ENCODE data around the gene JPH4.

- TF ChIP-seq CTCF (IDR thresholded peaks at IDR 0.05) (no peak), EZH2 (IDR thresholded peaks at IDR 0.05; ENCODE audit: borderline replicate concordance, insufficient read depth, low read depth, low read length, poor library complexity, severe bottlenecking) (no peak)
Observed at GRCh38 chr14:23556700-23557440, 21.7 kb downstream of the JPH4 start.
